ENCODE measurements around the gene MRPL24.

The MRPL24 gene

GRCh38 chr1:156740741-156741480 lies at the start of gene MRPL24 (continued):
- TF ChIP-seq ZNF518A (tag by site-specific recombination; conservative IDR thresholded peaks at IDR 0.05; ENCODE audit: low read depth), result peak; percentile 81
- no peak for TF ChIP-seq ZNF248 (tag by site-specific recombination; IDR thresholded peaks at IDR 0.05)
- TF ChIP-seq ZNF629 (tag by site-specific recombination; IDR thresholded peaks at IDR 0.05), result peak; percentile 82
- peak; percentile 39 for TF ChIP-seq ZBTB26 (tag by site-specific recombination; optimal IDR thresholded peaks at IDR 0.05)
- no peak for TF ChIP-seq GFI1B (tag by site-specific recombination; IDR thresholded peaks at IDR 0.05)
- TF ChIP-seq ZBTB48 (tag by site-specific recombination; IDR thresholded peaks at IDR 0.05), result peak; percentile 75; the same call in 1 of the 2 replicates
- TF ChIP-seq ZNF16 (tag by site-specific recombination; IDR thresholded peaks at IDR 0.05; ENCODE audit: low read depth), result 0 out of 2 replicates have a peak, but pooled peaks have one; percentile 28
- TF ChIP-seq ZNF280D (tag by site-specific recombination; IDR thresholded peaks at IDR 0.05), result no peak
- peak; percentile 99 for TF ChIP-seq SP3 (tag by site-specific recombination; IDR thresholded peaks at IDR 0.05)
- TF ChIP-seq ZNF174 (tag by site-specific recombination; IDR thresholded peaks at IDR 0.05), result no peak
- TF ChIP-seq ELK4 (IDR thresholded peaks at IDR 0.05; ENCODE audit: borderline replicate concordance, low read depth, low read length), result peak; percentile 21; the same call in 1 of the 2 replicates
- TF ChIP-seq SP2 (tag by site-specific recombination; IDR thresholded peaks at IDR 0.05), result peak; percentile 90
- peak; percentile 17; the same call in 1 of the 2 replicates for TF ChIP-seq ZBTB21 (tag by site-specific recombination; IDR thresholded peaks at IDR 0.05)
- no peak for TF ChIP-seq ZNF645 (tag by site-specific recombination; IDR thresholded peaks at IDR 0.05)
- TF ChIP-seq ZNF747 (tag by site-specific recombination; IDR thresholded peaks at IDR 0.05), result no peak
- 0 out of 2 replicates have a peak, but pooled peaks have one; percentile 17 for TF ChIP-seq PRDM1 (tag by site-specific recombination; IDR thresholded peaks at IDR 0.05)
- no peak for TF ChIP-seq ZNF596 (tag by site-specific recombination; IDR thresholded peaks at IDR 0.05)
- peak; percentile 96 for TF ChIP-seq ZXDB (tag by site-specific recombination; IDR thresholded peaks at IDR 0.05)
- no peak for TF ChIP-seq ZNF350 (tag by site-specific recombination; IDR thresholded peaks at IDR 0.05)
- peak; percentile 79; the same call in 1 of the 2 replicates for TF ChIP-seq SP7 (tag by site-specific recombination; IDR thresholded peaks at IDR 0.05)
- no peak for TF ChIP-seq ZNF521 (tag by site-specific recombination; IDR thresholded peaks at IDR 0.05)
- TF ChIP-seq ZNF366 (tag by site-specific recombination; conservative IDR thresholded peaks at IDR 0.05), result no peak; the same call in 1 of the 2 replicates
- no peak for TF ChIP-seq WT1 (tag by site-specific recombination; IDR thresholded peaks at IDR 0.05)
- no peak for TF ChIP-seq ZNF658 (tag by site-specific recombination; IDR thresholded peaks at IDR 0.05)
- TF ChIP-seq ZNF394 (tag by site-specific recombination; IDR thresholded peaks at IDR 0.05; ENCODE audit: borderline replicate concordance), result no peak; the same call in 1 of the 2 replicates
- TF ChIP-seq KLF16 (tag by site-specific recombination; IDR thresholded peaks at IDR 0.05), result peak; percentile 78
- TF ChIP-seq GLIS2 (tag by site-specific recombination; IDR thresholded peaks at IDR 0.05), result peak; percentile 92
- TF ChIP-seq ZNF266 (tag by site-specific recombination; IDR thresholded peaks at IDR 0.05; ENCODE audit: low read depth), result no peak
- TF ChIP-seq ZNF335 (tag by site-specific recombination; conservative IDR thresholded peaks at IDR 0.05), result peak; percentile 98

All from HEK293 (cell line).